GM10266 (cell line): Measurements from ENCODE around the gene P2RY12.

Source experiments
- DNase-seq: peaks from one replicate; pipeline ENCODE4 v3.0.0; 2012; ENCODE audit errors: extremely low spot score
- TF ChIP-seq, protein P1 (sequence below): IDR thresholded peaks from 2 replicates; pipeline ENCODE4 v1.5.1; 2012; ENCODE audit warnings: mild to moderate bottlenecking, low read depth; ENCODE audit not compliant: control insufficient read depth, insufficient read depth; ENCODE audit errors: missing control alignments

The P2RY12 gene

DNA sequence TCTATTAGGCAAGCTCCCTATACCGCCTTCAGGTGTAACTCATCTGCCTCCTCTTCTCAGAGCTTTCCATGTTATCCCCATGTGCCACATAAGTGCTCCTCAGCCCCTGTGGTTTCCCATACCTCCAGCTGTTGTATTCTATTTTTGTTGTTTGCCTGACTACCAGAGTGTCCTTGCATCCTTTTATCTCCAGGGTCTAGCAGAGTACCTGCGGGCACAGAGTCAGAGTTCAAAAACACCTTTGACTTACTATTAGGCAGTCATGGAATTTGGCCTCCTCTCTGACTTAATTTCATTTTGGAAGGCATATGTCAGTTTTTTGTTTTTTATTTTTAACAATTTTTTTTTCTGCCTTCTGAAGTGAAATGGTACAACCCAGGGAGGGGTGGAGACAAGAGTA lies 75.0 kb downstream of the P2RY12 start:
- DNase-seq, result no peak
- TF ChIP-seq, protein P1, sequence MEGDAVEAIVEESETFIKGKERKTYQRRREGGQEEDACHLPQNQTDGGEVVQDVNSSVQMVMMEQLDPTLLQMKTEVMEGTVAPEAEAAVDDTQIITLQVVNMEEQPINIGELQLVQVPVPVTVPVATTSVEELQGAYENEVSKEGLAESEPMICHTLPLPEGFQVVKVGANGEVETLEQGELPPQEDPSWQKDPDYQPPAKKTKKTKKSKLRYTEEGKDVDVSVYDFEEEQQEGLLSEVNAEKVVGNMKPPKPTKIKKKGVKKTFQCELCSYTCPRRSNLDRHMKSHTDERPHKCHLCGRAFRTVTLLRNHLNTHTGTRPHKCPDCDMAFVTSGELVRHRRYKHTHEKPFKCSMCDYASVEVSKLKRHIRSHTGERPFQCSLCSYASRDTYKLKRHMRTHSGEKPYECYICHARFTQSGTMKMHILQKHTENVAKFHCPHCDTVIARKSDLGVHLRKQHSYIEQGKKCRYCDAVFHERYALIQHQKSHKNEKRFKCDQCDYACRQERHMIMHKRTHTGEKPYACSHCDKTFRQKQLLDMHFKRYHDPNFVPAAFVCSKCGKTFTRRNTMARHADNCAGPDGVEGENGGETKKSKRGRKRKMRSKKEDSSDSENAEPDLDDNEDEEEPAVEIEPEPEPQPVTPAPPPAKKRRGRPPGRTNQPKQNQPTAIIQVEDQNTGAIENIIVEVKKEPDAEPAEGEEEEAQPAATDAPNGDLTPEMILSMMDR, result no peak

DNA sequence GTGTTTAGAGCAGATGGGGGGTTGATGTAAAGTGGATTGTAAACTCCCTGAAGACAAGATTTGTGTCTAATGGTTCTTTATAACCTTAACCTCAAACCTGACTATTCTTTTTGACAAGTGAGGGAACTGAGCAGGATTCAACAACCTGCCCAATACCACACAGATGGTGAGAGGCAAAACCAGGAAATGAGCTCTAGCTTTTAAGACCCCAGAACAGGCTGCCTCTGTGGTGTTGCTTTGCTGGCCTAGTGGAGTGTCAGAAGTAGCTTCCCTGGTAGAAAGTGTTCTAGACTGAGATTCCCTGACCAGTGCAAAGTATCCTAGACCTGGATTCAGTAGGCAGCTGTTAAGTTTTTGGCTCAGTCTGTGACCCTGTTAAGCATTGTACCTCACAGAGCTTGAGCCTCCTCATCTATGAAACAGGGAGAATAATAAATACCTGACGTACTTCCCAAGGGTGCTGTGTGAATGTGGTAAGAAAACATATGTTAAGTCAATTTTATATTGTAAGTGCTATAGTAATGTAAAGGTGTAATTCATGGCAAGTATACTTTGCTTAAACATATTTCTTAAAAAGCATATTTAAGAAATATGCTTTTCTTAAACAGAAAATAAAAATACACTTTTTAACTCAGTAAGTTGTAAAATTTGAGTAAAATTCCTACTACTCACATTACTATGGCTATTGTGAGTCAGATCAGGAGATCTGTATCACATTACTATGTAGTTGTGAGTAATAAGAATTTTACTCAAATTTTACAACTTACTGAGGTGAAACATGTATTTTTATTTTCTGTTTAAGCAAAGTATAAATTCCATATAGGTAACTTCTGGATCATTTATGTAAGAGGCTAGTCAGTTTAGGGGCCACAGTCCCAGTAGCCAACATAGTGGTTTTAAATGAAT lies 76.7 kb downstream of the P2RY12 start:
- DNase-seq, result no peak

DNA sequence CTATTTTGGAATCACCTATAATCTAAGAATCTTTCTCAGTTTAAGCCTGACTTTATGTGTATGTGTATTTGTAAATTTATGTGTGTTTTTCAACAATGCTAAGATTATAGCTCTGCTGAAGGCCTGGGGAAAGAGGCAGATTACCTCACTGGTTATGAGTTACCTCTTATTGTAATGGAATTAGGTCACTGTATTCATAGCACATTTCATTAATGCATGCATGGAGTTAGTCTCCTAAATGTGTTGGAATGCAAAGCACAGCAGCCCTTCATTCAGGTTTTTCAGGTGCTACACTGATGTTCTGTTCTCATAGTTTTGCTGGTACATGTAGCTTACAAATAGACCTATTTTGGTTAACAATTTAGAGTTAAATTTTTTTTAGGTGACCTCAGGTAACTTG lies 77.4 kb downstream of the P2RY12 start:
- no peak for DNase-seq
- TF ChIP-seq, protein P1, result no peak

More for the DNA sequence above, 76.7 kb downstream of the P2RY12 start:
- TF ChIP-seq, protein P1, result no peak

DNA sequence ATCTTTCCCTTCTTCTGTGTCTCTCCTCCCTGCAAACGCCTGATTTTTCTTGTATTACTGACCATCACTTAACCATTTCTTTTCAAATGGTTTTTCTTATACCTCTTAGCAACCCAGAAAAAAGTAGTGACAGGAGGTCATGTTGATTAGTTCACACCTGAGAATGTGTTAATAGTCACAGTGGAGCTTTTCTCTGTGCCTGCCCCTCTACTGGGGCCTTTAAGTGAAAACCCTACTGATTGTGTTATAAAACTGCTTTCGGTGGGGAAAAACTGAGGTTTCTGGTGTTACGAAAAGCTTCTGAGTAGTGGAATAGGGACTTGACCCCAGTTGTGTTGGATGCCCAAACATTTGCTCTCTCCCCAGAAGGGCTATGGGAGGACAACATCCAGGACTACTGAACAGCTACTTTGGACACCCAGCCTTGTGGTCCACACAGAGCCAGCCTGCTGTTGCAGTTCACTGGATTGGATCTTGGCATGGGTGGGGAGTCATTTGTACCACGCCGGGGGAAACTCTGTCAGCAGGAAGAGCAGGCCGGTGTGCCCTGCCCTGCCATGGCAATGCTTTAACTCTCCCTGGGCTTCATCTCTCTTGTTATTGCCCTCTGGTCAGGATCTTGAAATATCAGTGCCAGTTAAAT lies 78.3 kb downstream of the P2RY12 start:
- TF ChIP-seq, protein P1, result no peak
- DNase-seq, result no peak

DNA sequence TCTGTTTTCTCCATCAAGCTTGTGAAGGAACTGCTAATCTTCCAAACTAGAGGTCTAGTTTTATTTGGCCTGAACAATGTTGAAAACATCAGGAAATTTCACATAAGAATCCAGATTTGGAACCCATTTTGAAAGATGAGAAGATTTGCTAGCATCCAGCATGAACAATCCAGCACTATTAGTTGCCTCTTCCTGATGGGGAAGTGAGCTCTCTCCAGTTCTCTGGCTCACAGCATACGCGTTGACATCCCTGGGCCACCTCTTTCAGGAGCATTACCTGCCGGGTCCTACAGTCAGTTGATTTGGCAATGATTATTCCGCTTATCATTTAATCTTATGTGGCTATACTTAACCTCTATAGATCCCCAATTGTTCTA lies 78.8 kb downstream of the P2RY12 start:
- TF ChIP-seq, protein P1, result no peak
- DNase-seq, result no peak

DNA sequence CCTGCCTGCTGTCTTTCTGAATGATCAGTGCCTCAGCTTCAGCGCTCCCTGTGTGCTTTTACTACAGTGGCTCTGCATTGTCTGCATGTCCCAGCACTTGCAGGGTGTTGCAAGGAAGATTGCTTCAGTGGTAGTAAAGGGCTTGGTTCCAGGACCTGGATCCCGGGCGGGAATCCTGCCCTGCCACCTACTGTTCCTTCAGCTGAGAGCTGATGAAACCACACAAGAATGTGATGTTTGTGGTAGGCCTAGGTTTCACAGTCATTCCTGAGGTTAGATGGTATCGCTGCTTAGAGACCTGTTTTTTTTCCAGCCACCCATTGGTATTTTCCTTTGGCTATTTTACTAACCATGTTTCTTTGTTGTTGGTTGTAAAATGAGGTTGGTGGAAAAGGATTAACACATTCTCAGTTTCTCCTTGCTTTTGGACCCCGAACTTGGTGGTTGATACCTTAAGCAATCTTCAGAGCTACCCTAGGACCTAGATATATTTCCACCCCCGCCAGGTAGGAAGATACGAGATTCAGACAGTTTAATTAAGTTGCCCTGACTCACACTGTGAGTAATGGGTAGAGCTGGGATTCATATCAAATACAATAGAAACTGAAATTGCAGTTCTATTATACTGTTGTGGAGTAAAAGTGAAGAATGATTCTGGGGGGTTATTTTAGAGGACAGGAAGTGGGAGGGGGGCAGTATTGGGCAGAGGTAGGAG lies 79.3 kb downstream of the P2RY12 start:
- no peak for DNase-seq
- TF ChIP-seq, protein P1, result no peak
